Liver (tissue), 3 donors: ENCODE results near the gene PCDHB5.
A peak's percentile ranks its signal among the peaks of the same experiment; 100 is the strongest.

Experiments
- CTCF ChIP-seq: fragments of 150-350 bp; IDR thresholded peaks from 2 replicates; pipeline ENCODE4 v1.5.1; 2017; ENCODE audit warnings: improper control_type of control experiment, low read depth, low read length; ENCODE audit not compliant: missing input control
- EGR1 ChIP-seq, 2 donors: IDR thresholded peaks; 2 replicates each; pipeline ENCODE4 v1.6.1; 2016 to 2018; ENCODE audit warnings: antibody characterized with exemption in 2 of 2, low read depth in 2 of 2
- FOXA1 ChIP-seq: IDR thresholded peaks from 2 replicates; pipeline ENCODE4 v1.6.1; 2016; ENCODE audit warnings: antibody characterized with exemption
- HNF4A ChIP-seq, 2 donors: conservative IDR thresholded peaks; 2 replicates each; pipeline ENCODE4 v1.6.1; 2016; ENCODE audit warnings: antibody characterized with exemption in 2 of 2, mild to moderate bottlenecking in 2 of 2
- HNF4G ChIP-seq: IDR thresholded peaks from 2 replicates; pipeline ENCODE4 v1.6.1; 2016; ENCODE audit warnings: antibody characterized with exemption
- JUND ChIP-seq, 2 donors: IDR thresholded peaks; 2 replicates each; pipeline ENCODE4 v1.6.1; 2016; ENCODE audit warnings: antibody characterized with exemption in 2 of 2
- MAX ChIP-seq: IDR thresholded peaks from 2 replicates; pipeline ENCODE4 v1.6.1; 2016; ENCODE audit warnings: antibody characterized with exemption
- RAD21 ChIP-seq, 2 donors: IDR thresholded peaks; 2 replicates each; pipeline ENCODE4 v1.6.1; 2016; ENCODE audit warnings: antibody characterized with exemption in 2 of 2, mild to moderate bottlenecking in 2 of 2
- RXRA ChIP-seq, 2 donors: IDR thresholded peaks; 2 replicates each; pipeline ENCODE4 v1.6.1; 2017 to 2018; ENCODE audit warnings: antibody characterized with exemption in 2 of 2, mild to moderate bottlenecking in 1 of 2
- TAF1 ChIP-seq: conservative IDR thresholded peaks from 2 replicates; pipeline ENCODE4 v1.6.1; 2016; ENCODE audit warnings: antibody characterized with exemption, mild to moderate bottlenecking
- YY1 ChIP-seq: IDR thresholded peaks from 2 replicates; pipeline ENCODE4 v1.6.1; 2016; ENCODE audit warnings: antibody characterized with exemption, mild to moderate bottlenecking
- TF ChIP-seq, protein P1 (sequence below): IDR thresholded peaks from 2 replicates; pipeline ENCODE4 v1.6.1; 2016; ENCODE audit warnings: antibody characterized with exemption, mild to moderate bottlenecking
- TF ChIP-seq, protein P2 (sequence below): IDR thresholded peaks from 2 replicates; pipeline ENCODE4 v1.6.1; 2016; ENCODE audit warnings: antibody characterized with exemption
- donor health status: healthy.
- donor health status: healthy.

DNA sequence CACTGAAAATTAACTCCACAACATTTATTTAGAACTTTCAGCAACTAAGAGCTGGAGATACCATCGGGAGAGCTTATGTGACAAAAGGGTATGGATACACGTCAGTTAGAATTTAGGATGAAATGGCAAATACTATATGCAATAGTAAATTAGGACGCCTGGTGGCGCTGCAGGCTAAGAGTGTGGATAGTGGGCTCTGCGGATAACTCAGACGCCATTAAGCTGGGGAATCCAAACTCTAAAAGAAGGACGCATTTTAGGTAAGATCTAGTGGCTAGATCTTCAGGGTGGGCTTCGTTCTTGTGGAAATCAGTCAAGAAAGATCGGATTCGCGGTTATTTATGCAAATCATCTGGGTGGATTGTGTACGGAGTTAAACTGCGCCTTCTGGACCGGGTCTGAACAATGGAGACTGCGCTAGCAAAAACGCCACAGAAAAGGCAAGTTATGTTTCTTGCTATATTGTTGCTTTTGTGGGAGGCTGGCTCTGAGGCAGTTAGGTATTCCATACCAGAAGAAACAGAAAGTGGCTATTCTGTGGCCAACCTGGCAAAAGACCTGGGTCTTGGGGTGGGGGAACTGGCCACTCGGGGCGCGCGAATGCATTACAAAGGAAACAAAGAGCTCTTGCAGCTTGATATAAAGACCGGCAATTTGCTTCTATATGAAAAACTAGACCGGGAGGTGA lies at the start of gene PCDHB5:
- TF ChIP-seq JUND (IDR thresholded peaks at IDR 0.05), result no peak
- TF ChIP-seq CTCF, result peak; percentile 19
- TF ChIP-seq MAX, result no peak
- peak; percentile 59 for TF ChIP-seq YY1
- peak; percentile 35 to 49 for TF ChIP-seq RAD21 (IDR thresholded peaks at IDR 0.05)
- TF ChIP-seq, protein P1, sequence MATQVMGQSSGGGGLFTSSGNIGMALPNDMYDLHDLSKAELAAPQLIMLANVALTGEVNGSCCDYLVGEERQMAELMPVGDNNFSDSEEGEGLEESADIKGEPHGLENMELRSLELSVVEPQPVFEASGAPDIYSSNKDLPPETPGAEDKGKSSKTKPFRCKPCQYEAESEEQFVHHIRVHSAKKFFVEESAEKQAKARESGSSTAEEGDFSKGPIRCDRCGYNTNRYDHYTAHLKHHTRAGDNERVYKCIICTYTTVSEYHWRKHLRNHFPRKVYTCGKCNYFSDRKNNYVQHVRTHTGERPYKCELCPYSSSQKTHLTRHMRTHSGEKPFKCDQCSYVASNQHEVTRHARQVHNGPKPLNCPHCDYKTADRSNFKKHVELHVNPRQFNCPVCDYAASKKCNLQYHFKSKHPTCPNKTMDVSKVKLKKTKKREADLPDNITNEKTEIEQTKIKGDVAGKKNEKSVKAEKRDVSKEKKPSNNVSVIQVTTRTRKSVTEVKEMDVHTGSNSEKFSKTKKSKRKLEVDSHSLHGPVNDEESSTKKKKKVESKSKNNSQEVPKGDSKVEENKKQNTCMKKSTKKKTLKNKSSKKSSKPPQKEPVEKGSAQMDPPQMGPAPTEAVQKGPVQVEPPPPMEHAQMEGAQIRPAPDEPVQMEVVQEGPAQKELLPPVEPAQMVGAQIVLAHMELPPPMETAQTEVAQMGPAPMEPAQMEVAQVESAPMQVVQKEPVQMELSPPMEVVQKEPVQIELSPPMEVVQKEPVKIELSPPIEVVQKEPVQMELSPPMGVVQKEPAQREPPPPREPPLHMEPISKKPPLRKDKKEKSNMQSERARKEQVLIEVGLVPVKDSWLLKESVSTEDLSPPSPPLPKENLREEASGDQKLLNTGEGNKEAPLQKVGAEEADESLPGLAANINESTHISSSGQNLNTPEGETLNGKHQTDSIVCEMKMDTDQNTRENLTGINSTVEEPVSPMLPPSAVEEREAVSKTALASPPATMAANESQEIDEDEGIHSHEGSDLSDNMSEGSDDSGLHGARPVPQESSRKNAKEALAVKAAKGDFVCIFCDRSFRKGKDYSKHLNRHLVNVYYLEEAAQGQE, result no peak
- no peak for TF ChIP-seq RXRA (IDR thresholded peaks at IDR 0.05)
- TF ChIP-seq FOXA1, result no peak
- TF ChIP-seq HNF4A (conservative IDR thresholded peaks at IDR 0.05), result no peak
- TF ChIP-seq, protein P2, sequence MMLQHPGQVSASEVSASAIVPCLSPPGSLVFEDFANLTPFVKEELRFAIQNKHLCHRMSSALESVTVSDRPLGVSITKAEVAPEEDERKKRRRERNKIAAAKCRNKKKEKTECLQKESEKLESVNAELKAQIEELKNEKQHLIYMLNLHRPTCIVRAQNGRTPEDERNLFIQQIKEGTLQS, result no peak
- TF ChIP-seq EGR1 (IDR thresholded peaks at IDR 0.05; ENCODE audit: low read depth in 2 of 2), result no peak
- TF ChIP-seq TAF1, result no peak
- no peak for TF ChIP-seq HNF4G
